ENCODE results near the gene PRM1.

PRM1 gene

GRCh38 chr16:11253995-11254912 lies 26.9 kb downstream of the PRM1 start:
- no peak for TF ChIP-seq CTCF (conservative IDR thresholded peaks at IDR 0.05; ENCODE audit: low read length)
- peak overlapping the region; percentile 65 for H3K4me3 ChIP-seq (ENCODE audit: low read length)
- no peak for DNase-seq (ENCODE audit: low read depth)

- peak overlapping the region; percentile 39 for H3K4me3 ChIP-seq (ENCODE audit: low read length)
- DNase-seq (ENCODE audit: low read depth), result peak; percentile 47
- TF ChIP-seq CTCF (conservative IDR thresholded peaks at IDR 0.05; ENCODE audit: low read length), result no peak
Observed at GRCh38 chr16:11253009-11253994, 27.8 kb downstream of the PRM1 start.

GRCh38 chr16:11252482-11252931 lies 28.6 kb downstream of the PRM1 start:
- no peak overlapping the region for H3K4me3 ChIP-seq (ENCODE audit: low read length)
- no peak for DNase-seq (ENCODE audit: low read depth)
- no peak for TF ChIP-seq CTCF (conservative IDR thresholded peaks at IDR 0.05; ENCODE audit: low read length)

- no peak for TF ChIP-seq CTCF (conservative IDR thresholded peaks at IDR 0.05; ENCODE audit: low read length)
- no peak overlapping the region for H3K4me3 ChIP-seq (ENCODE audit: low read length)
- DNase-seq (ENCODE audit: low read depth), result peak; percentile 61
Observed at GRCh38 chr16:11251525-11252481, 29.3 kb downstream of the PRM1 start.

- H3K4me3 ChIP-seq (ENCODE audit: low read length), result no peak overlapping the region
- no peak for TF ChIP-seq CTCF (conservative IDR thresholded peaks at IDR 0.05; ENCODE audit: low read length)
- DNase-seq (ENCODE audit: low read depth), result no peak
Observed at GRCh38 chr16:11250786-11251524, 30.2 kb downstream of the PRM1 start.
